ENCODE results near the gene TTBK2.
A peak's percentile ranks its signal among the peaks of the same experiment; 100 is the strongest.

- TF ChIP-seq, protein P1, sequence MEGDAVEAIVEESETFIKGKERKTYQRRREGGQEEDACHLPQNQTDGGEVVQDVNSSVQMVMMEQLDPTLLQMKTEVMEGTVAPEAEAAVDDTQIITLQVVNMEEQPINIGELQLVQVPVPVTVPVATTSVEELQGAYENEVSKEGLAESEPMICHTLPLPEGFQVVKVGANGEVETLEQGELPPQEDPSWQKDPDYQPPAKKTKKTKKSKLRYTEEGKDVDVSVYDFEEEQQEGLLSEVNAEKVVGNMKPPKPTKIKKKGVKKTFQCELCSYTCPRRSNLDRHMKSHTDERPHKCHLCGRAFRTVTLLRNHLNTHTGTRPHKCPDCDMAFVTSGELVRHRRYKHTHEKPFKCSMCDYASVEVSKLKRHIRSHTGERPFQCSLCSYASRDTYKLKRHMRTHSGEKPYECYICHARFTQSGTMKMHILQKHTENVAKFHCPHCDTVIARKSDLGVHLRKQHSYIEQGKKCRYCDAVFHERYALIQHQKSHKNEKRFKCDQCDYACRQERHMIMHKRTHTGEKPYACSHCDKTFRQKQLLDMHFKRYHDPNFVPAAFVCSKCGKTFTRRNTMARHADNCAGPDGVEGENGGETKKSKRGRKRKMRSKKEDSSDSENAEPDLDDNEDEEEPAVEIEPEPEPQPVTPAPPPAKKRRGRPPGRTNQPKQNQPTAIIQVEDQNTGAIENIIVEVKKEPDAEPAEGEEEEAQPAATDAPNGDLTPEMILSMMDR (IDR thresholded peaks at IDR 0.05), result no peak
- TF ChIP-seq POLR2A (IDR thresholded peaks at IDR 0.05) (peak; percentile 56), POLR2AphosphoS5 (IDR thresholded peaks at IDR 0.05) (peak; percentile 81 to 87 (median 81)), EP300 (IDR thresholded peaks at IDR 0.05; ENCODE audit: low read depth) (no peak)
Measured at GRCh38 chr15:42736793-42737528, 183.6 kb downstream of the TTBK2 start, which contains the start of gene CDAN1.

Measured in transverse colon (tissue), 4 donors.